CD8-positive, alpha-beta memory T cell (primary cell): ENCODE results near the gene CADM4. TPM values are rescaled to one million over a fixed set of nuclear protein-coding genes. Genes with fewer than 3 reads are reported as not detected.
"Not testable (repeated sequence)": the region's sequence is repeated elsewhere in the genome, so short reads cannot be mapped to it uniquely, and the experiment has no call there.

Experiments
- CTCF ChIA-PET: fragments of 350-600 bp; sonication (Branson Sonifier 250); formaldehyde crosslinking; loops from one replicate; lab custom pipeline; 2021; ENCODE audit warnings: antibody characterized with exemption; lab: Charles Lee
- POLR2A ChIA-PET: fragments of 350-600 bp; sonication (Branson Sonifier 250); formaldehyde crosslinking; loops from one replicate; lab custom pipeline; 2021; ENCODE audit warnings: antibody characterized with exemption; lab: Charles Lee
- DNase-seq, 5 donors: peaks; one replicate each; pipeline versions ENCODE4 v3.0.0 to v3.0.0-alpha.2; 2020 to 2022; ENCODE audit warnings: mixed read lengths in 1 of 5
- H3K27ac ChIP-seq: one replicate; pipeline ENCODE4 v1.7.0; 2013; ENCODE audit warnings: low read depth, mild to moderate bottlenecking, low read length, moderate library complexity
- H3K27me3 ChIP-seq: 2 replicates; pipeline ENCODE4 v1.7.0; 2013; ENCODE audit warnings: low read length, mild to moderate bottlenecking; ENCODE audit not compliant: insufficient read depth, poor library complexity, severe bottlenecking
- H3K36me3 ChIP-seq: 2 replicates; pipeline ENCODE4 v1.7.0; 2013; ENCODE audit warnings: mild to moderate bottlenecking, low read length, moderate library complexity; ENCODE audit not compliant: insufficient read depth
- H3K4me1 ChIP-seq: 2 replicates; pipeline ENCODE4 v1.7.0; 2013; ENCODE audit warnings: mild to moderate bottlenecking, low read length, moderate library complexity; ENCODE audit not compliant: insufficient read depth
- H3K4me3 ChIP-seq: 2 replicates; pipeline ENCODE4 v1.7.0; 2013; ENCODE audit warnings: mild to moderate bottlenecking, low read length
- H3K9me3 ChIP-seq: 2 replicates; pipeline ENCODE4 v1.7.0; 2013; ENCODE audit warnings: mild to moderate bottlenecking, low read length
- H3K27ac Mint-ChIP-seq, 8 donors: one replicate each; pipeline ENCODE4 v1.8.0; 2020 to 2021; ENCODE audit warnings: mixed read lengths in 8 of 8, mild to moderate bottlenecking in 6 of 8, inconsistent platforms in 3 of 8, moderate library complexity in 3 of 8
- H3K27me3 Mint-ChIP-seq, 2 donors: one replicate each; pipeline ENCODE4 v1.8.0; 2020 to 2021; ENCODE audit warnings: mixed read lengths in 2 of 2, mild to moderate bottlenecking in 1 of 2, moderate library complexity in 1 of 2
- H3K36me3 Mint-ChIP-seq, 3 donors: one replicate each; pipeline ENCODE4 v1.8.0; 2020 to 2021; ENCODE audit warnings: mixed read lengths in 3 of 3, inconsistent platforms in 1 of 3, mild to moderate bottlenecking in 1 of 3
- H3K4me1 Mint-ChIP-seq, 3 donors: one replicate each; pipeline ENCODE4 v1.8.0; 2020 to 2021; ENCODE audit warnings: mixed read lengths in 3 of 3, inconsistent platforms in 1 of 3, mild to moderate bottlenecking in 1 of 3
- H3K4me3 Mint-ChIP-seq, 7 donors: one replicate each; pipeline ENCODE4 v1.8.0; 2020 to 2021; ENCODE audit warnings: mixed read lengths in 7 of 7, mild to moderate bottlenecking in 6 of 7, moderate library complexity in 4 of 7, inconsistent platforms in 2 of 7
- H3K9me3 Mint-ChIP-seq, 5 donors: one replicate each; pipeline ENCODE4 v1.8.0; 2020 to 2022; ENCODE audit warnings: mixed read lengths in 5 of 5, mild to moderate bottlenecking in 3 of 5, moderate library complexity in 2 of 5, inconsistent platforms in 1 of 5
- polyA plus RNA-seq: library from polyadenylated mRNA; unstranded; fragments of 300-500 nt; fragmentation: Illumina TruSeq; gene quantifications from one replicate; pipeline ENCODE4 v1.2.3, GENCODE V29; 2021
- total RNA-seq, 2 experiments: library from RNA; stranded (reverse); gene quantifications; one replicate each; pipeline ENCODE4 v1.2.3, GENCODE V29; 2021

CADM4 gene
- total and polyA plus RNA-seq, 3 experiments from 2014 or later, result 0.24 to 0.57 TPM; not detected in 1

DNA sequence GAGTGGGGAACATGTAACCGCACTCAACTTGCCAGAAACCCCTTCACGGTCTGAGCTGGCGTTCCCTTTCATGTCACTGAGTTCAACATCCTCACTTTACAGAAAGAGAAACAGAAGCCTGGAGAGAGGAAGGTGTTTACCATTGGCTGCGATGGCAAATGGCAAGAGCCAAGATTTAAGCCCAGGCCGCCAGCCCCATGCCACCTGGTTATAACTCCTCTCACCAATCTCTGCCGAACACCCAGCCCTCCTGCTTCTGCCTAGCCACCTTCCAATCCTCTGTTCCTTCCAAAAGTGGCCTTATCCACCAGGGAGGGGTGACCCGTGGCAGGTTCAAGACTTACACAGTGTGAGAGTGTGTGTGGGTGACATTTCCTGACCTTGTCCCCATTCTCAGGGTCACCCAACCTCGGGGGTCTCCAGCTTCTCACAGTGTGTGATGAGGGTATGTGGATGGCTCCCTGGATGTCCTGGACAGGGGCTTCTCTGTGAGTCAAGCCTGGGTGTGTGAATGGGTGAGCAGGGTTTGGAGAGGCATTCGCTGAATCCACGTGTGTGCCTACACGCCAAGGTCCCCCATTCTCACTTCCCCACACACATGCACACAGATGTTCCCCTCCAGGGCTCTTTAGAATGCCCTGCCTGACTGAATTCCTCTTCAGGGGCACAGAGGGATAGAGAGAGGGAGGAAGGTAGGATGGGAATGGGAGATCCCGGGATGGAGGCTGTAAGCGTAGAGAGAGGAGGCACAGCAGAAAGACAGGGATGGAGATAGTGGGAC lies 1.2 kb downstream of the CADM4 start:
- H3K27me3 Mint-ChIP-seq, result peaks cover 23 to 54% of the 10 kb centered on the region in 2 donors

DNA sequence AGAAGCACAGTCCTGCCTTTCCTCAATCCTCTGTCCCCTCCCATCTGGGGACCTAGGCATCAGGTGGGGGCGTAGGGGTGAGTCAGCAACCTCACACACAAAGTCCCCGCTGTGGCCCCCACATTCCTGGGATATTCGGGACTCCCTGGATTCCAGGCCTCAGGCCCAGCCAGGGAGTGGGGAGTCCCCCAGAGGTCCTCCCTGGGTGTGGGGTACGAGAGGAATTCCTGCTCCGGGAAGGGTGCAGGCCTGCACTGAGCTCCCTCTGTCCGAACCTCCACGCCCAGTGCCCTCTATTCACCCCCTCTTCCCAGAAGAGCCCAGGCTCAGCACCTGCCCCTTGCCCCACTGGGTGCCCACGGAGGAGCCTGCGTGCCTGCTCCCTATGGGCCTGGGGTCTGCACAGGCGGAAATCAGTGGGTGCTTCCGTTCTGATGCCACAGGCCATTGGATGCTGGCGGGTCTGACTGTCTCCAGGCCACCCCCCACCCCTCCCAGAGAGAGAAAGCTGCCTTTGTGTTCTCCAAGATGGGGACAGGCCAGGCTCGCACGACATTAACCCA lies 3.4 kb downstream of the CADM4 start:
- Histone ChIP-seq H3K36me3 (no peaks in the 10 kb centered on the region), H3K9me3 (no peaks in the 10 kb centered on the region), H3K4me3 (no peak overlapping the region), H3K27me3 (peaks cover 15% of the 10 kb centered on the region), H3K27ac (no peak overlapping the region), H3K4me1 (peaks cover 12% of the 10 kb centered on the region)
- Mint-ChIP-seq H3K9me3 (no peaks in the 10 kb centered on the region), H3K27me3 (peaks cover 22 to 61% of the 10 kb centered on the region in 2 donors), H3K4me1 (peaks cover 6 to 17% (median 8%) of the 10 kb centered on the region in 3 donors), H3K36me3 (no peaks in the 10 kb centered on the region), H3K27ac (peak overlapping the region in 1 of 8 donors; percentile 33), H3K4me3 (no peak overlapping the region)
- ChIA-PET CTCF (no interaction called here), POLR2A (no interaction called here)
- no peak for DNase-seq

More for the DNA sequence above, 1.2 kb downstream of the CADM4 start:
- Histone ChIP-seq H3K4me1 (peaks cover 12% of the 10 kb centered on the region), H3K4me3 (no peak overlapping the region), H3K9me3 (no peaks in the 10 kb centered on the region), H3K27ac (no peak overlapping the region), H3K36me3 (no peaks in the 10 kb centered on the region), H3K27me3 (peaks cover 15% of the 10 kb centered on the region)
- Mint-ChIP-seq H3K9me3 (no peaks in the 10 kb centered on the region), H3K27ac (peak overlapping the region in 2 of 8 donors; percentile 6 to 88), H3K4me1 (peaks cover 6 to 21% (median 9%) of the 10 kb centered on the region in 3 donors), H3K4me3 (peak overlapping the region; percentile 75 to 88 (median 82)), H3K36me3 (no peaks in the 10 kb centered on the region)
- ChIA-PET CTCF (no interaction called here), POLR2A (no interaction called here)
- no peak for DNase-seq

DNA sequence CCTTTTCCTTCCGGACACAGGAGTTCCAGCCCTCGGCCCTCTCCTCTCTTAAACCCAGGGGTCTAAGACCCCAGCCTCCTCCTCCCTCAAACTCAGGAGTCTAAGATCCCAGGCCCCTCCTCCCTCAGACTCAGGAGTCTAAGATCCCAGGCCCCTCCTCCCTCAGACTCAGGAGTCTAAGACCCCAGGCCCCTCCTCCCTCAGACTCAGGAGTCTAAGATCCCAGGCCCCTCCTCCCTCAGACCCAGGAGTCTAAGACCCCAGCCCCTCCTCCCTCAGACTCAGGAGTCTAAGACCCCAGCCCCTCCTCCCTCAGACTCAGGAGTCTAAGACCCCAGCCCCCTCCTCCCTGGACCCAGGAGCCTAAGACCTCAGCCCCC lies 4.1 kb downstream of the CADM4 start:
- H3K27ac ChIP-seq, H3K9me3 ChIP-seq, CTCF ChIA-PET, H3K36me3 Mint-ChIP-seq, DNase-seq, H3K36me3 ChIP-seq, POLR2A ChIA-PET, H3K4me3 ChIP-seq, H3K9me3 Mint-ChIP-seq: not testable (repeated sequence)
- Histone ChIP-seq H3K27me3 (peaks cover 15% of the 10 kb centered on the region), H3K4me1 (peaks cover 11% of the 10 kb centered on the region)
- peak overlapping the region in 1 of 8 donors; percentile 75 for H3K27ac Mint-ChIP-seq
- H3K4me3 Mint-ChIP-seq, result peak overlapping the region in 1 of 7 donors; percentile 49
- peaks cover 5 to 14% (median 6%) of the 10 kb centered on the region in 3 donors for H3K4me1 Mint-ChIP-seq
- H3K27me3 Mint-ChIP-seq, result peaks cover 19 to 56% of the 10 kb centered on the region in 2 donors

DNA sequence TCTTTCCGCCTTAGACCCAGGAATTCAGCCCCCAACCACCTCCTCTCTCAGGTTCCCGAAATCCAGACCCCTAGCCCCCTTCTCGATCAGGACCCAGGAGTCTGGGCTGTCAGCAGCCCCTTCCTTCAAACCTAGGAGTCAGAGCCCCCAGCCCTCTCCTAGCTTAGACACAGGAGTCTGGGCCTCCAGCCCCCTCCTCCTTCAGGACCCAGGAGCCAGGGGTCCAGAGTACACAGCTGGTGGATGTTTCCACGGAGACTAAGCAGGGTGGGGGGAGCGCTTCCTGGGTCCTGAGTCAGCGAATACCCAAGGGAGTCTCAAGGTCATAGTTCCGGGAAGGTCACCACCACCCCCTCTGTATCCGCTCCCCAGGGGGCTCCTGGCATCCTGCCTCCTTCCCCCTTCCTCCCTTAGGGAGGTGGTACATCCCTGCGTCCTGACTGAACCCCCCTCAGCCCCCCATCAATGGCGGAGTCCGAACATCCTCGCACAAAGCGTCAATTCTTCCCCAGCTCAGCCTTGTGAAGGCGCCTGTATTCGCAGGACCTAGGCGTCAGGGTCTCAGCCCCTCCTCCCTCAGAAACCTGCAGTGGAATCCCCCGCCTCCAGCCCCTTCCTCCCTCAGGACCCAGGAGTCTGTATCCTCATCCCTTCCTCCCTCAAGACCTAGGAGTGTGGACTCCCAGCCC lies 4.6 kb downstream of the CADM4 start:
- H3K27ac Mint-ChIP-seq, result no peak overlapping the region
- no peak overlapping the region for H3K27ac ChIP-seq
- no peaks in the 10 kb centered on the region for H3K36me3 Mint-ChIP-seq
- peaks cover 4 to 10% (median 6%) of the 10 kb centered on the region in 3 donors for H3K4me1 Mint-ChIP-seq
- H3K4me1 ChIP-seq, result peaks cover 6% of the 10 kb centered on the region
- peaks cover 19 to 52% of the 10 kb centered on the region in 2 donors for H3K27me3 Mint-ChIP-seq
- no peaks in the 10 kb centered on the region for H3K9me3 Mint-ChIP-seq
- peaks cover 15% of the 10 kb centered on the region for H3K27me3 ChIP-seq
- H3K4me3 ChIP-seq, result no peak overlapping the region
- H3K4me3 Mint-ChIP-seq, result peak overlapping the region in 2 of 7 donors; percentile 49 to 67
- H3K36me3 ChIP-seq, result no peaks in the 10 kb centered on the region
- POLR2A ChIA-PET, result no interaction called here
- CTCF ChIA-PET, result interaction anchor here (1.2 kb wide), 1 partner anchor 80 kb away, joined by 3 read pairs; no protein-coding TSS in a partner anchor
- DNase-seq, result no peak
- no peaks in the 10 kb centered on the region for H3K9me3 ChIP-seq

DNA sequence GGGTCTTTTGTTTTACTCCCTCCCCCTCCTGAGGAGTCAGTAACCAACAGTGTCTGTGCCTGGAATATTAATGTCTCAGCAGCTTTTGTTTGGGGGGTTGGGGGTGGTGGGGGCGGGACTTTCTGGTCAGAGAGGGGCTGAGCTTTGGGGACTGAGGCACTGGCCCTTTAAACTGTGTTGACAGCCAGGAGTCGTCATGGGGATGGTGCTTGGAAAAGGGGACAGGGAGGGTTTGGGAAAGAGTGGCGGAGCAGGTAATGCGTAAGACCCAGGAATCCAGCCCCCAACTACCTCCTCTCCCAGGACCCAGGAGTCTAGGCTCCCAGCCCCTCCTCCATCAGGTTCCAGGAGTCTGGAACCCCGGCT lies 5.2 kb downstream of the CADM4 start:
- no peak for DNase-seq
- no peaks in the 10 kb centered on the region for H3K36me3 Mint-ChIP-seq
- Histone ChIP-seq H3K27ac (no peak overlapping the region), H3K27me3 (peaks cover 15% of the 10 kb centered on the region), H3K9me3 (no peaks in the 10 kb centered on the region), H3K36me3 (no peaks in the 10 kb centered on the region), H3K4me3 (no peak overlapping the region), H3K4me1 (peaks cover 6% of the 10 kb centered on the region)
- no peak overlapping the region for H3K27ac Mint-ChIP-seq
- CTCF ChIA-PET, result interaction anchor here (1.2 kb wide), 1 partner anchor 79 kb away, joined by 3 read pairs; no protein-coding TSS in a partner anchor
- peaks cover 19 to 51% of the 10 kb centered on the region in 2 donors for H3K27me3 Mint-ChIP-seq
- POLR2A ChIA-PET, result no interaction called here
- H3K4me3 Mint-ChIP-seq, result no peak overlapping the region
- H3K4me1 Mint-ChIP-seq, result peaks cover 4 to 7% (median 6%) of the 10 kb centered on the region in 3 donors
- no peaks in the 10 kb centered on the region for H3K9me3 Mint-ChIP-seq

DNA sequence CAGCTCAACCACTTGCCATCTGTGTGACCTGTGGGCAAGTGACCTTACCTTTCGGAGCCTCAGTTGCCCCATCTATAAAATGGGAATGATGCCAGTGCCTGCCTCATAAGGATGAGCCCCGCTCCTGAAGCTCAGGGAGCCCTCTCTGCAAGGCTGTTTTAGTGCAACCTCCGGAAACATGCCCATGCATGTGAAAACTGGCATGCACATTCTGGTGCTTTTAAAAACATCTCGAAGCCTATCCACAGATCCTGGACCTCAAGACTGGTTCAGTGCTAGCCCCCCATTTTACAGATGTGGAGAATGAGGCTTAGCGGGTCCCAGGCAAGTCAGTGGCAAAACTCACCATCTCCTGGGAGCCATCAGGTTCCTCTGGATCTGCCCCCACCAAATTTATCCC lies 5.6 kb downstream of the CADM4 start:
- ChIA-PET CTCF (interaction anchor here (1.2 kb wide), 1 partner anchor 79 kb away, joined by 3 read pairs; no protein-coding TSS in a partner anchor), POLR2A (interaction anchor here (0.6 kb wide), 1 partner anchor 72 kb away, joined by 6 read pairs; no protein-coding TSS in a partner anchor)
- H3K27me3 ChIP-seq, result peaks cover 13% of the 10 kb centered on the region
- no peak for DNase-seq
- no peak overlapping the region for H3K4me3 Mint-ChIP-seq
- H3K9me3 Mint-ChIP-seq, result no peaks in the 10 kb centered on the region
- peaks cover 4 to 5% (median 4%) of the 10 kb centered on the region in 3 donors for H3K4me1 Mint-ChIP-seq
- H3K4me3 ChIP-seq, result no peak overlapping the region
- no peak overlapping the region for H3K27ac Mint-ChIP-seq
- no peaks in the 10 kb centered on the region for H3K36me3 Mint-ChIP-seq
- H3K27me3 Mint-ChIP-seq, result peaks cover 17 to 49% of the 10 kb centered on the region in 2 donors
- no peaks in the 10 kb centered on the region for H3K36me3 ChIP-seq
- peaks cover 4% of the 10 kb centered on the region for H3K4me1 ChIP-seq
- no peak overlapping the region for H3K27ac ChIP-seq
- no peaks in the 10 kb centered on the region for H3K9me3 ChIP-seq

DNA sequence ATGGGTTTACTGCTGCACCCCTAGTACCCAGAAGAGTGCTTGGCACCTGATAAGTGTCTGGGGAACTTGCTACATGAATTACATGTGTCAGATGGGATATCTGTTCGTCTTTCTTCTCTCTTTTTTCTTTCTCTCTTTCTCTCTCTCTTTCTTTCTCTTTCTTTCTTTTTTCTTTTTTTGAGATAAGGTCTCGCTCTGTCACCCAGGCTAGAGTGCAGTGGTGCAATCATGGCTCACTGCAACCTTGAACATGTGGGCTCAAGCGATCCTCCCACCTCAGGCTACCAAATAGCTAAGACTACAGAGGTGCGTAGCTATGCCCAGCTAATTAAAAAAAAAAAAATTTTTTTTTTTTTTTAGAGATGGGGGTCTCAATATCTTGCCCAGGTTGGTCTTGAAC lies 6.1 kb downstream of the CADM4 start:
- POLR2A ChIA-PET, result interaction anchor here (0.6 kb wide), 2 partner anchors 21 to 72 kb away, joined by 4 to 6 read pairs; no protein-coding TSS in a partner anchor
- no peak for DNase-seq
- Mint-ChIP-seq H3K9me3 (no peaks in the 10 kb centered on the region), H3K4me3 (no peak overlapping the region), H3K27me3 (peaks cover 14 to 44% of the 10 kb centered on the region in 2 donors), H3K36me3 (no peaks in the 10 kb centered on the region), H3K4me1 (no peaks in the 10 kb centered on the region), H3K27ac (no peak overlapping the region)
- Histone ChIP-seq H3K9me3 (no peaks in the 10 kb centered on the region), H3K27me3 (peaks cover 7% of the 10 kb centered on the region), H3K36me3 (no peaks in the 10 kb centered on the region), H3K27ac (no peak overlapping the region), H3K4me3 (no peak overlapping the region), H3K4me1 (no peaks in the 10 kb centered on the region)
- CTCF ChIA-PET, result interaction anchor here (1.2 kb wide), 1 partner anchor 79 kb away, joined by 3 read pairs; no protein-coding TSS in a partner anchor
